GM18873 (cell line): Measurements from ENCODE around the gene TNFAIP6.
"Not testable (repeated sequence)": the region's sequence is repeated elsewhere in the genome, so short reads cannot be mapped to it uniquely, and the experiment has no call there.

ENCODE experiments used
- ATAC-seq: cut with Tn5 transposase; IDR thresholded peaks from one replicate; pipeline ENCODE4 v1.9.1; 2021; ENCODE audit warnings: mild to moderate bottlenecking, moderate library complexity, moderate number of reproducible peaks; ENCODE audit not compliant: unreplicated experiment, low FRiP score

Gene TNFAIP6

GRCh38 chr2:151410485-151410834 lies 53.1 kb downstream of the TNFAIP6 start:
- ATAC-seq = peak; percentile 35

GRCh38 chr2:151417650-151418049 lies 60.3 kb downstream of the TNFAIP6 start:
- ATAC-seq = no peak

GRCh38 chr2:151421681-151422080 lies 64.3 kb downstream of the TNFAIP6 start:
- not testable (repeated sequence) for ATAC-seq

- ATAC-seq = peak; percentile 46
Observed at GRCh38 chr2:151422917-151423439, 65.6 kb downstream of the TNFAIP6 start.

- no peak for ATAC-seq
Observed at GRCh38 chr2:151423760-151424159, 66.4 kb downstream of the TNFAIP6 start.
